GM19351 (cell line): Measurements from ENCODE around the gene SMIM28.
"Not testable (repeated sequence)": the region's sequence is repeated elsewhere in the genome, so short reads cannot be mapped to it uniquely, and the experiment has no call there.

Experiments
- ATAC-seq: cut with Tn5 transposase; IDR thresholded peaks from one replicate; pipeline ENCODE4 v1.9.1; 2021; ENCODE audit warnings: mild to moderate bottlenecking, moderate library complexity; ENCODE audit not compliant: unreplicated experiment

Gene SMIM28

GRCh38 chr6:138403801-138404665 lies 26.3 kb downstream of the SMIM28 start, which contains the start of gene HEBP2:
TSS of gene HEBP2 (plus strand) at chr6:138404223. CDS start at chr6:138404496, 273 bp downstream.
- ATAC-seq: peak; percentile 84

DNA sequence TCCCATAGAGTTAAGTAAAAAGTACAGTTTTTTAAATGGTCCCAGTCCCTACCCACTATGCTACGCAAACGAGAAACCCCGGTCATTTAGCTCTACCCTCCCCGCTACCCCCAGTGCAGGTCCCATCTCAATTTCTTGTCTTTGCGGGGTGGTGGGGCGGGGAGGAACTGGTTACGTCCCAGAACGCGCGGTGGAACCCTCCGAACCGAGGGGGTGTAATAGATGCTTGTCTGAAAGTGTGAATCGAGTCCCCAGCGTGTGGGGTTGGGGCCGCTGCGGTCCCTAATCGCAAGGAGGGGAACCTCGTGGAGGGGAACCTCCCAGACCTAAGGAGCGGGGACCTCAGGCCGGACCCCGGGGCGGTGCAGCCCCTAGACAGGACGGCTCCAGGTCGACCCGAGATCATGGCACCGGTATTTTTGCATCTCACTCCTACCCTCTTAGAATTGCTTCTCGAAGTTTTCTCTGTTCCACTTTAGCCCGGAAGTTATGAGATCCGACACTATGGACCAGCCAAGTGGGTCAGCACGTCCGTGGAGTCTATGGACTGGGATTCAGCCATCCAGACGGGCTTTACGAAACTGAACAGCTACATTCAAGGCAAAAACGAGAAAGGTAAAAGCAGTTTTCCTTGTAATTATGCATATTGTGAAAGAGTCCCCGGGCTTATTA lies 27.1 kb downstream of the SMIM28 start:
- ATAC-seq: peak; percentile 12

- ATAC-seq: no peak
Measured at GRCh38 chr6:138405816-138406413, 28.2 kb downstream of the SMIM28 start.

DNA sequence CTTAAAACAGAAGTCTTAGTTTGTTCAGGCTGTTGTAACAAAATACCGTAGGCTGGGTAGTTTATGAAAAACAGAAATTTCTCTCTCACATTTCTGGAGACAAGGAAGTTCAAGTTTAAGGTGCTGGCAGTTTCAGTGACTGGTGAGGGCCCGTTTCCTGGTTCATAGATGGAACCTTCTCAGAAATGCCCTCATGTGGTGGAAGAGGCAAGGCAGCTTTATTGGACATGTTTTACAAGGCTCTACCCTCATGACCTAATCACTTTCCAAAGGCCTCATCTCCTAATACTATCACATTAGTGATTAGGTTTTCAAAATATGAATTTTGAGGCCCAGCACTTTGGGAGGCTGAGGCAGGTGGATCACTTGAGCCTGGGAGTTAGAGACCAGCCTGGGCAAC lies 28.7 kb downstream of the SMIM28 start:
- ATAC-seq: no peak

DNA sequence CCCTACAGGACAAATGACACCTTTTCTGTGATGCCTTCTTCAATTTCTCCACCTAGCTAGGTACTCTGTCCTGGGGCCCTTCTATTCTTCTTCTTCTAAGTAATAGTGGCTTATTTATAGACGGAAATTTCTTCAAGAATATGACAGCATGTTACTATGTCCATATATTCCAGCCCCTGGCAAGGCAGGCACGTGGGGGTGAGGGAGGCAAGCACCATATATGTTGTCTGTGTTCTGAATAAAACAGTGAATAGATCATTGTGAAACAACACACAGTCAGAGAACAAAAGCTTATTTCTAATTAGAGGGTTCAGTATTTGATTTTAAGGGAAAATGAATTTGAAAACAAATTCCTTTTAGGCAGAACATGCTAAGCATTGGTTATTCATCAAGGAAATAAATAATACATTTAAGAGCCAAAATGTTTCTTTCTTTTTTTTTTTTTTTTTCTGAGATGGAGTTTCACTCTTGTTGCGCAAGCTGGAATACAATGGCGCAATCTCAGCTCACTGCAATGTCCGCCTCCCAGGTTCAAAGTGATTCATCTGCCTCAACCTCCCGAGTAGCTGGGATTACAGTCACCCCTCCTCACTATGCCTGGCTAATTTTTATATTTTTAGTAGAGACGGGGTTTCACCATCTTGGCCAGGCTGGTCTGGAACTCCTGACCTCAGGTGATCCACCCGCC lies 32.5 kb downstream of the SMIM28 start:
- no peak for ATAC-seq

DNA sequence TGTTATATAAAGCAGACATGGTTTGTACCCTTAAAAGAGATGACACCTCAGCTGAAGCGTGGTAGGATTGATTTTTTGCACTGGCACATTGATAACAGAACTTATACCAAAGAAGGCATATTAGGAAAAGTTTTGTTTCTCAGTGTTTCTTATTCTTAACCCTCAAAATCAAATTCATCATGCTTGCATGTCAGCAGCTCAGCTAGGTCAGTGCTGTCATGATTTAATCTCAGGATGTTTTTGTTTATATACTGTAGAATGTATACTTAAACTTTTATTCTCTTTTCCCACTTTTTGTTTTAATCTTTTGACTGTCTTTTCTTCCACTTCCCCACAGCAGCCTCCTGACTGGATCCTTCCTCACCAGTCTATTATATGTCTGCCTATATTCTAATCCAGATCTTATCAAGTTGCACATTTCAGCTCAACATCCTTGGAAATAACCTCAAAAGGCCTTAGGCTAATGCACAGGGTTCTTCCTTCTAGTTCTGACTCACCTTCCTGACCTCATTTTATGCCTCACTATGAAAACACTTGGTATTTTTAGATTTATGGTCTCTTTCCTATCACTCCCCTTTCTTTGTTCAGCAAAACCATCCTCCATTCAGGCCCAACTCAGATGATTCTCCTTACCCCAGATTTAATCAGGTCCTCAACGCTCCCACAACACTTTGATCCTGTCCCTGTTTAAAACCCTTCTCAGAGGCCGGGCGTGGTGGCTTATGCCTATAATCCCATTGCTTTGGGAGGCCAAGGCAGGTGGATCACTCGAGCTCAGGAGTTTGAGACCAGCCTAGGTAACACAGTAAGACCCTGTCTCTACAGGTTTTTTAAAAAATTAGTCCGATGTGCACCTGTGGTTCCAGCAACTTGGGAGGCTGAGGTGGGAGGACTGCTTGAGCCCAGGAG lies 33.5 kb downstream of the SMIM28 start:
- peak; percentile 89 for ATAC-seq

- ATAC-seq: no peak
Measured at GRCh38 chr6:138415125-138415524, 37.4 kb downstream of the SMIM28 start.

- no peak for ATAC-seq
Measured at GRCh38 chr6:138416206-138416605, 38.5 kb downstream of the SMIM28 start.

- no peak for ATAC-seq
Measured at GRCh38 chr6:138417493-138418117, 39.9 kb downstream of the SMIM28 start.

GRCh38 chr6:138418118-138418742 lies 40.5 kb downstream of the SMIM28 start:
- no peak for ATAC-seq

- ATAC-seq: no peak
Measured at GRCh38 chr6:138419766-138420165, 42.1 kb downstream of the SMIM28 start.

- no peak for ATAC-seq
Measured at GRCh38 chr6:138420356-138420755, 42.7 kb downstream of the SMIM28 start.

DNA sequence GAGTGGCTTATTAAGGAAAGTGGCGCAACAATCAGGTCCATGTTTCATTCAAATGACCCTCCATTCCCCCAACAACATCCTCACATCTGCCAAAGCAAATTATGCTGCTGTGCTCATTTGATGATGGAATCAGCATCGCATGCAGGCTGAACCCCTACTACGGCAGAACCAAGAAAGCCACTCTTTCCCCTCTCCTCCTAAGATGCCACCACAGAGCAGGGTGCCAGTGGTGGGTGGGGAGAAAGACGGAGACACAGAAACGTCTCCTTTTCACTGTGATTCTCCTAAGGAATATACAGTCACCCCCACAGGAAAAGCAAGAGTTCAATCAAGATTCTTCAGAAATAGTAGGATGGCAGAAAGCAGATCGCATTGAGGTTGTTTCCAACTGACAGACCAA lies 43.4 kb downstream of the SMIM28 start:
- no peak for ATAC-seq

DNA sequence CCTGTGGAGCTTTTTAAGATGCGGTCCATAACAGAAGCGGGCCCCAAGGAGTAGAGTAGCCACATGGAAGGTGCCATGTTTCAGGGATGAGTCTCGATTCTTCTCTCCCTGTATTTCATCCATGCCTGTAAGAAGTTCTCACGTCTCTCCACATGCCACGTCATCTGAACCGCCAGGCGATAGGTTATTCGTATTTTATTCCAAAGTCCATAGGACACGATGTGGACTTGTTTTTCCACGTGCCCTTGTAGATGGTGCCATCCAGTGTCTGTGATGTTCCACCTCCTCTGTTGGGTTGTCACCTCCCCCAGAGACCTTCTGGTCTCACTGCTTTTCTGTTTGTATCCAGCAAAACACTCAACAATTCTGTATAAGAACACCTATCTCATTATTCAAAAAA lies 43.9 kb downstream of the SMIM28 start:
- no peak for ATAC-seq

GRCh38 chr6:138422861-138423260 lies 45.2 kb downstream of the SMIM28 start:
- no peak for ATAC-seq

GRCh38 chr6:138424004-138424904 lies 46.5 kb downstream of the SMIM28 start:
- ATAC-seq: no peak

GRCh38 chr6:138425256-138425655 lies 47.6 kb downstream of the SMIM28 start:
- ATAC-seq: not testable (repeated sequence)

GRCh38 chr6:138426500-138427123 lies 48.9 kb downstream of the SMIM28 start:
- no peak for ATAC-seq
